A172 (cell line): ENCODE results near the gene TMEM170A. TPM values are rescaled to one million over a fixed set of nuclear protein-coding genes. Genes with fewer than 3 reads are reported as not detected.
"Not testable (repeated sequence)": the region's sequence is repeated elsewhere in the genome, so short reads cannot be mapped to it uniquely, and the experiment has no call there.

Source experiments
- DNase-seq: peaks from one replicate; pipeline ENCODE4 v3.0.0-alpha.2; 2015; ENCODE audit warnings: low spot score
- total RNA-seq: library from RNA; depleted of rRNA; stranded (reverse); fragments of >200 nt; shearing (Covaris generic); gene quantifications from 2 replicates; pipeline ENCODE4 v1.2.3, GENCODE V29; 2014; rRNA removed

The TMEM170A gene
- 9.7 and 19.9 TPM in 2 replicates for total RNA-seq

GRCh38 chr16:75464122-75464918 is at the start of gene TMEM170A:
Gene TMEM170A, minus strand, starts transcription at chr16:75464689. Its CDS starts 89 bp downstream, at chr16:75464600.
- peak; percentile 97 for DNase-seq

- DNase-seq, result peak; percentile 35
Measured at GRCh38 chr16:75506574-75506973, 42.1 kb upstream of the TMEM170A start.

- DNase-seq, result no peak
Measured at GRCh38 chr16:75506107-75506506, 41.6 kb upstream of the TMEM170A start.

- no peak for DNase-seq
Measured at GRCh38 chr16:75503801-75504200, 39.3 kb upstream of the TMEM170A start.

- DNase-seq, result no peak
Measured at GRCh38 chr16:75502916-75503605, 38.6 kb upstream of the TMEM170A start.

GRCh38 chr16:75501820-75502219 is 37.3 kb upstream of the TMEM170A start:
- DNase-seq, result not testable (repeated sequence)

- DNase-seq, result no peak
Measured at GRCh38 chr16:75501359-75501758, 36.9 kb upstream of the TMEM170A start.

- peak; percentile 44 for DNase-seq
Measured at GRCh38 chr16:75498605-75499322, 34.3 kb upstream of the TMEM170A start.

- no peak for DNase-seq
Measured at GRCh38 chr16:75497558-75497957, 33.1 kb upstream of the TMEM170A start.

GRCh38 chr16:75495076-75495674 is 30.7 kb upstream of the TMEM170A start, which contains the start of gene CHST6:
Gene CHST6, minus strand, starts transcription at chr16:75495441. Its CDS starts 15,613 bp downstream, at chr16:75479828.
- DNase-seq, result no peak

GRCh38 chr16:75494661-75495075 is 30.2 kb upstream of the TMEM170A start:
- DNase-seq, result no peak

GRCh38 chr16:75494184-75494583 is 29.7 kb upstream of the TMEM170A start:
- DNase-seq, result no peak

GRCh38 chr16:75491876-75492275 is 27.4 kb upstream of the TMEM170A start:
- DNase-seq, result peak; percentile 79

- DNase-seq, result no peak
Measured at GRCh38 chr16:75488322-75488721, 23.8 kb upstream of the TMEM170A start.

GRCh38 chr16:75486676-75487313 is 22.3 kb upstream of the TMEM170A start:
- DNase-seq, result no peak

- DNase-seq, result no peak
Measured at GRCh38 chr16:75486014-75486675, 21.7 kb upstream of the TMEM170A start.

GRCh38 chr16:75485230-75486013 is 20.9 kb upstream of the TMEM170A start:
- DNase-seq, result no peak

GRCh38 chr16:75483222-75483621 is 18.7 kb upstream of the TMEM170A start:
- DNase-seq, result no peak

- no peak for DNase-seq
Measured at GRCh38 chr16:75482434-75483205, 18.1 kb upstream of the TMEM170A start.
